Fibroblast of skin of left quadriceps (primary cell): ENCODE results near the gene LIPC.

Source experiments
- DNase-seq, 2 experiments: peaks; one replicate each; pipeline ENCODE4 v3.0.0-alpha.2; 2013; ENCODE audit warnings: low read depth in 2 of 2

The LIPC gene

GRCh38 chr15:58458076-58458475, 26.3 kb downstream of the LIPC start:
- no peak for DNase-seq

DNA sequence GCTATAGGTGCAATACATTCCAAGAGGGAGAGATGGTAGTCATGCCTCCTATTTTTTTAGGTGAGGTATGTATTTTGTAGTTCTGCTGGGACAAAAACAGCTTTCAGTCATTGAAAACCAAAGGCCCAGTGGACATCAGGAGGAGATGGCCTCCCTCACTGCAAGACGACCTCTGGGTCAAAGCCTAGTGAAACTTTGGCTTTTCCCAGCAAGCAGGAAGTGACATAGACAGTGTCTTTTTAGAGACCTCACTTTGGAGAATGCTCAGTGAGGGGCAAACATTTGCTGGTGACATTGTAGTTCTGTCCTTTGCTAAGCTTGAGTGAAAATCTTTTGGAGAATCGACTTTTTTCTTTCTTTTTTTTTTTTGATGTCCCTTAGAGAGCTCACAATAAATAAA, 27.3 kb downstream of the LIPC start:
- DNase-seq, result no peak

GRCh38 chr15:58459560-58459959, 27.8 kb downstream of the LIPC start:
- DNase-seq, result no peak

GRCh38 chr15:58460116-58460790, 28.5 kb downstream of the LIPC start:
- no peak for DNase-seq

DNA sequence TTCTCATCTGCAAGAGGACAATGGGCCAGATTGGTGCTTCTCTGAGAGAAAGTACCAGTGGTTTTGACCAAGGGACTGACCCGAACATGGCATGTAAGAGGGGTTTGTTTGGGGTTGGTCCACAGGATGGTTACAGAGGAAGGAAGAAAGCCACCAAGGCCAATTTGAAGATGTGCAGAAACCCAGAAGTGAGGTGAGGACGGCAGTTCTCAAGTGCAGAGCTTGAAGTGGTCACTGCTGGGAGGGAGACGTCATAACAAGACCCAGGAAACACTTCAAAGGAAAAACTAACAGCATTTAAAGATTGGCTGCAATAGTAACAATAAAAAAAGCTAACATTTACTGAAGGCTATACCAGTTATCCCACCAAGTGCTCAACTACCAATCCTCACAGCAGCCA, 29.1 kb downstream of the LIPC start:
- DNase-seq, result no peak

DNA sequence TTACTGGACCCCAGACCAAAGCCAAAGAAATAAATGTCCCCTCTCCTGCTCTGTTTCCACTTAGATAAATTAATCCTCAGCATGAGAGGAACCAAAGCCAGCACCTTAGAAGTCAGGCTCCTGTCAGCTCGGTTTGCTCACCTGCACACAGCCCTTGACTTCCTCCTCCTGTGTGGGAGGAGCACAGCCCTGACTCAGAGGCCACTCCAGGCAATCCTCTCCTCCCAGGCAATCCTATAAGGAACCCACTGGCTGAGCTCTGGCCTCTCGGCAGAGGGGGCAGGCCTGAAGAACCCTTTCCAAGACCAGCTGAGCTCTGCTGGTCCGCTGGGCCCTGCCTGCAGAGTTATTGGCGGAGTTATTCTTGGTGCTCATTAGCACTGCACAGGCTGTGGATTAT, 30.8 kb downstream of the LIPC start:
- no peak for DNase-seq

- no peak for DNase-seq
Observed at GRCh38 chr15:58462973-58463663, 31.3 kb downstream of the LIPC start.

GRCh38 chr15:58463815-58464650, 32.2 kb downstream of the LIPC start:
- DNase-seq, result no peak

- no peak for DNase-seq
Observed at GRCh38 chr15:58465070-58465469, 33.3 kb downstream of the LIPC start.

DNA sequence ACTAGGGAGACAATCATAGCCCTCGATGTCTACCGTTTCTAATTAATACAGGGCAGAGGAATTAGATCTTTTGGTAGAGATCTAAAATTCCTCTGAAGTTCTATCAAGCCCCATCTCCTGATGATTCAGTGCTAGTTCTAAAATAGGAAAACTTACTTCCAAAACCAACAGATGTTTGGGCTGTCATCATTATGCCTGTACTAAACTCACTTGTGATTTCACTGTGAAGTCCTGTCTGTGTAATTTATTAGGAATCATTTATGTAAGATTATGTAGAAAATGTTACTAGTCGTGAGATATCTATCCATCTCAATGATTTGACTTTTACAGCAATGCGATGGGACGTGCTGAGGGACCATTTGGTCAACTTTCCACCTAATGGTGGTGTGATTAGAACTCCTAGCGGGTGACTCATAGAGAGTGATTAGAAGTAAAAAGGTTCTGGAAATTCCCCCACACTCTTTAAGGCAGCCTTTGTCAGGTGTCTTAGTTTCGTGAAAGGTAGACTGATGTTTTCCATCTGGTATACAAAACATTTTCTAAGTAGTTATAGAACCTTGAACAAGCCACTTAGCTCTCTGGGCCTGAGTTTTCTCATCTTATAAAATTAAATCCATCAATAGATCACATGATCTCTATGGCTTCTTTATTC, 34.2 kb downstream of the LIPC start:
- no peak for DNase-seq

DNA sequence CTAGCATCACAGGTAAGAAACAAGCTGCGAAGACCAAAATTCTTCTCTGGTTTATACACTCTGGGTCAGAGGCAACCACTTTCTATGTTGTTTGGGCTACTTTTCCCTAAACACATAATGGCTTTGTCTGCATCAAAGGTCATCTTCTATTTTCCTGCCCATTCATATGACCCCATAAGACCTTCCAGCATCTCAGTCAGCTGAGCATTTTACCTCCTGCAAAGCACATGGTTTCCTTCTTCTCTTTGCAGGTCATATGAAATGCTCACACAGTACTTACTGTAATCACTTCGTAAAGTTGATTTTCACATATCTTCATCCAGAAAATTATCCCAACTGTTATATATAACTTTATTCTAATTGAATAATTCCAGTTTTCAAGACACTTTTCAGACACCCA, 34.8 kb downstream of the LIPC start:
- no peak for DNase-seq

DNA sequence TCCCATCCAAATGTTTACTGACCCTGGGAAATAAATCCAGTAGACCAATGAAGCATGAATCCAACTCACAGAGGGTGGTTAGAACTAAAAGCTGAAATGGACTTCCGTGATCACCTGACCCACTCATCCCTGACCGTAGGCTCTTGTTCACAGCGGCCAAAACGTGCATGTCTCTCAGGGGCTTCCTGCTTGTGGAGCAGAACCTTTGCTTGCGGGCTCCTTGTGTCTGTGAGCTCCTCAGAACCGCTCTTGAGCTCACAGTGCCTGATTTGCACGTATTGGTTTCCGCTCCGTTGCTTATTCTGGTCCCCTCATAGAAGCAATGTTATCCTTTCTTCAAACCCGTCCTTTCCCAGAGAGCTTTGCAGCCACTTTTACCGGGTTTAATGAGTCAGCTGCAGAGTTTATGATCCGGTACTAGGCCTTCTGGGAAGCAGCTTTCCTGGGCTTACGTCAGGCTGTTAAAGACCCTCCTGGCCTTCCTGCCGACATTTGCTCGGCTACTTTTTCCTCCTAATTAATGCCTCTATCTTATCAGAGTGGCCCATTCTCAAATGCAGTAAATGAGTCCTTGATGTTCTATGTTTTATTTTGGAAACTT, 35.4 kb downstream of the LIPC start:
- DNase-seq, result no peak

DNA sequence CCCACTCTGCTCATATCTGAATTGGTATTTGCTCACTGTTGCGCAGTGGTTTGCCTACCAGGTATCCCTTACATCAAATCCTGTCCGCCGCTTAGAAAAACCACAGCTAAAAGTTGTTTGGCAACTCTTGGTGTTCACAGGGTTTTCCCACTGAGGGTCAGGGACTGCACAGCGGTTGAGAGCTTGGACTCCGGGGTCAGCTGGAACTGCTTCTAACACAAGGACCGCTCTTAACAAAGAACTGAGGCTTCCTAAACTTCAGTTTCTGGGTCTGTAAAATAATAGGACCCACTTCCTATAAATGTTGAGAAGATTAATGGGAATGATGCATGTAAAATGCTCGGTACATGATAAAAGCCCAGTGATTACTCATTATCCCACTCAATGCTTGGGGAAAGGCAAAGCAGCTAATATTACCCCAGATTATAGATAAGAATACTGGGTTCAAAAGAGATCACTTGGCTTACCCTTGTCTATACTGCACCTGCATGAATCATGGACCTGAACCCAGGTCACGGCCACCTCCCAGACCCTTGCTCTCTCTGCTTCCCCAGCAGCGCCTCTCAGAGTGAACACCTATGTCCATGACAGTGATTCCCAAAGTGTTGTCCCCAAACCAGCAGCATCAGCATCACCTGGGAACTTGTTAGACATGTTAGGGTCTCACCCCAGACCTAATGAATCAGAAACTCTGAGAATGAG, 36.1 kb downstream of the LIPC start:
- no peak for DNase-seq

GRCh38 chr15:58469432-58470353, 37.9 kb downstream of the LIPC start:
- DNase-seq, result peak; percentile 95 to 96

- DNase-seq, result no peak
Observed at GRCh38 chr15:58471348-58471747, 39.6 kb downstream of the LIPC start.

- no peak for DNase-seq
Observed at GRCh38 chr15:58472221-58472620, 40.4 kb downstream of the LIPC start.

DNA sequence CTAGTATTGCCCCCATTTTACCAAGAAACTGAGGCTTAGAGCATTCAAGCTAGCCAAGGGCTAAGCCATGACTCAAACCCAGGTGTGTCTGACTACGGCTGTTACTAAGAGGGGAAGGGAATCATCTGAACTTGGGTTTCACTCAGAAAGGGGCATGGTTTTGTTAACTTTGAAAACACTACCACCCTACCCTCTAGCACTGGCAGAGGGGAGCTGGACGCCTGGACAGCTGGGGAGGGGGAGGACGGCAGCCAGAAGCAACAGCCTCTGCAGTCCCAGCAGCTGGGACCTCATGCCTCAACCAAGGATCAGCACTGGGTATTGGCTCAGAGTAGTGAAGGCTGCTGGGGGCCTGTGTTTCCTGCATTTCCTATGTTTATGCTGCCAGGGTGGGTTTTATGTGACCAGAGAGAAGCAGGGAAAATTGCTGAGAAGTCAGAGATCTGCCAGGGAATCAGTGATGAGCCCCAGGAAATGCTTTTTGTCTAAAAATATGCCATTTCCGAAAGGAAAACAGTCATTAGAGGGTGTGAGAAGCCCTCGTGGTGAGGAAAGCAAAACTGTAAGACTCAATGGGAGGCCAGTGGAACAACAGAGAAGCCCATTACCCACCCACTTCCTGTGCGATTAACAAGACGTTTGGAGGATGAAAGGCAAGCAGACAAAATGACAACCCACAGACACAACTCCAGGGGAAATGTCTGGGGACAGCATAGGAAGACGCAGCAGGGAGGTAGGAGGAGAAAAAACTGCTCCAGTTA, 41.2 kb downstream of the LIPC start:
- no peak for DNase-seq

DNA sequence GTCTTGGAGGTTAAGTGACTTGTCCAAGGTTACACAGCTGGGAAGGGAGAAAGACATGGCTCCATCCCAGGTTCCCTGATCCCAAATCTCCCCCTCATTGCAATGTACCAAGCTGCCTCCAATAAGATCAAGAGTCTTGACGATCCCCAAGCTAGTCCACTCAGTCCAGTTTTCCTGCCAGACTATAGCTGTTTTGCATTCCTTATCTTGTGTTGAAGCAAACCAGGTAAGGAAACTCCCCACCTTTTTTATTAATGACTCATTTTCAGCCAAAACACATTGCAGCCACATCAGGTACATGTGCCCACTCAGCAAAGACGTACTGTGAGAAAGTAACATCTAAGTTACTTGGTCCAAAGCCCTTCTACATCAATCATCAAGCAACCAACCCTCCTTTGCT, 41.9 kb downstream of the LIPC start:
- peak; percentile 39 to 45 for DNase-seq

DNA sequence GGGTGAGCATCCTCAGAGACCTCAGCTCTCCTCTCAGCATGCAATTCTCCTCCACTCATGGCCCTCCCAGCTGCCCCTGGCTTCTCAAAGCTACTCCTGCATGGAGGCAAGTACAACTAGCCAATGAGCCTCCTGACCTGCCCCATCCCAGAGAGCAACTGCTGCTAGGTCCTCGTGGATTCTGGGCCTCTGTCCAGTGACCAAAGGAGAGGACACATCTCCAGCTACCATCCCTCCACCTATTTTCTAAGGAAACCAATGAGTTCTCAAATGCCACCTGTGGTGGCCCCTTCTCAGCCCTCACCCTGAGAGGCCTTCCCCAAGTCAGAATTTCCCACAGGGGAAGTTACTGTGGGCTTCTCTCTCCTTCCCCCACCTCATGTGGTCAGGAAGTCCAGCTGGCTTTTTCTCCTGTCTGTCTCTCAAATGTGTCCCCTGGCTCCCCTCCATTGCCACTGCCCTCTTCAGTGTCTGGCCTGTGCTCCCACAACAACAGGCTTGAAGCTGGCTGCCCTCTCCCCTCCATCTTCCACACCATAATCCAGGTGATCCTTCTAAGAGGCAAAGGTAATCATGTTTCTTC, 43.0 kb downstream of the LIPC start:
- DNase-seq, result no peak
